DOHH2 (cell line): ENCODE data around the gene CDK17.

Experiments used
- H3F3A ChIP-seq: fragments of 200-600 bp; sonication (generic), shearing (Covaris generic); 2 replicates; pipeline ENCODE4 v1.6.0; 2016; ENCODE audit warnings: antibody characterized with exemption, mild to moderate bottlenecking; ENCODE audit not compliant: control insufficient read depth, insufficient read depth
- H3K27ac ChIP-seq: fragments of 200-600 bp; sonication (generic); 2 replicates; pipeline ENCODE4 v1.5.1; 2014; ENCODE audit warnings: low read depth, mild to moderate bottlenecking, low read length, moderate library complexity
- H3K27me3 ChIP-seq: fragments of 200-600 bp; sonication (generic); 2 replicates; pipeline ENCODE4 v1.6.1; 2014; ENCODE audit warnings: mild to moderate bottlenecking, low read length, mixed read lengths; ENCODE audit not compliant: control insufficient read depth
- H3K36me3 ChIP-seq: fragments of 200-600 bp; sonication (generic); 2 replicates; pipeline ENCODE4 v1.6.1; 2014; ENCODE audit warnings: mild to moderate bottlenecking, low read length, moderate library complexity, mixed read lengths; ENCODE audit not compliant: control insufficient read depth
- H3K4me1 ChIP-seq: fragments of 200-600 bp; sonication (generic); 2 replicates; pipeline ENCODE4 v1.6.1; 2014; ENCODE audit warnings: mild to moderate bottlenecking, low read length, mixed read lengths; ENCODE audit not compliant: control insufficient read depth
- H3K4me2 ChIP-seq: fragments of 200-600 bp; sonication (generic); 2 replicates; pipeline ENCODE4 v1.6.0; 2014; ENCODE audit warnings: mild to moderate bottlenecking, low read length, moderate library complexity
- H3K4me3 ChIP-seq: fragments of 200-600 bp; sonication (generic); 2 replicates; pipeline ENCODE4 v1.5.1; 2014; ENCODE audit warnings: mild to moderate bottlenecking, low read length, mixed read lengths
- H3K79me2 ChIP-seq: fragments of 200-600 bp; sonication (generic); 2 replicates; pipeline ENCODE4 v1.6.1; 2014; ENCODE audit warnings: mild to moderate bottlenecking, low read length, mixed read lengths; ENCODE audit not compliant: control insufficient read depth
- H3K9me2 ChIP-seq: fragments of 200-600 bp; sonication (generic); replicated peaks from 2 replicates; pipeline ENCODE4 v1.6.1; 2014; ENCODE audit warnings: mild to moderate bottlenecking, low read length, mixed read lengths; ENCODE audit not compliant: control insufficient read depth
- H3K9me3 ChIP-seq: fragments of 200-600 bp; sonication (generic); 2 replicates; pipeline ENCODE4 v1.6.1; 2014; ENCODE audit warnings: antibody characterized with exemption, low read length, mixed read lengths; ENCODE audit not compliant: control insufficient read depth, insufficient read depth
- H4K20me1 ChIP-seq: fragments of 200-600 bp; sonication (generic); 2 replicates; pipeline ENCODE4 v1.6.0; 2014; ENCODE audit warnings: low read depth, mild to moderate bottlenecking, antibody characterized with exemption, low read length, moderate library complexity; ENCODE audit not compliant: control insufficient read depth, insufficient read depth
- CTCF ChIP-seq: fragments of 200-600 bp; sonication (generic); IDR thresholded peaks from one replicate; pipeline ENCODE4 v1.5.1; 2014; ENCODE audit warnings: antibody characterized with exemption, mild to moderate bottlenecking, low read depth, low read length; ENCODE audit not compliant: poor library complexity, severe bottlenecking
- EZH2phosphoT487 ChIP-seq: fragments of 200-600 bp; sonication (generic); IDR thresholded peaks from 2 replicates; pipeline ENCODE4 v1.6.1; 2017; ENCODE audit warnings: borderline replicate concordance, mild to moderate bottlenecking, antibody characterized with exemption, low read length, moderate library complexity, mixed read lengths

Gene CDK17

DNA sequence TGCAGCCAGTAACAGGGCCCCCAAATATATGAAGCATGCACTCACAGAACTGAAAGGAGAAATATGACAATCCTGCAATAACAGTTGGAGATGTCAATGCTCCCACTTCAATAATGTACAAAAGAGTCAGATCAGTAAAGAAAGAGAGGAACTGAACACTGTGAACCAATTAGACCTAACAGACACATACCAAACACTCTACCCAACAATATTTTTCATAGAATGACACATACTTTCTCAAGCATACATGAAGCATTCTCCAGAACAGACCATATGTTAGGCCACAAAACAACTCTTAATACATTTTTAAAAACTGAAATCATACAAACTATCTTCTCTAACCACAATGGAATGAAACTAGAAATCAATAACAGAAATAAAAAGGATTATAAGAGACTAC is 125.9 kb downstream of the CDK17 start:
- Histone ChIP-seq H3K36me3 (peaks cover 57% of the 10 kb centered on the region), H3K9me2 (no peaks in the 10 kb centered on the region), H3F3A (no peaks in the 10 kb centered on the region), H3K4me1 (no peaks in the 10 kb centered on the region), H3K4me3 (no peak overlapping the region), H4K20me1 (no peaks in the 10 kb centered on the region), H3K9me3 (no peaks in the 10 kb centered on the region), H3K79me2 (no peaks in the 10 kb centered on the region), H3K27ac (no peak overlapping the region), H3K4me2 (no peak overlapping the region), H3K27me3 (no peaks in the 10 kb centered on the region)
- TF ChIP-seq CTCF: no peak
- no peak for TF ChIP-seq EZH2phosphoT487

GRCh38 chr12:96271469-96272199 is 128.6 kb downstream of the CDK17 start:
- no peaks in the 10 kb centered on the region for H4K20me1 ChIP-seq
- H3K9me3 ChIP-seq: no peaks in the 10 kb centered on the region
- no peaks in the 10 kb centered on the region for H3K4me1 ChIP-seq
- TF ChIP-seq CTCF: no peak
- TF ChIP-seq EZH2phosphoT487: no peak
- H3K27ac ChIP-seq: no peak overlapping the region
- H3K27me3 ChIP-seq: no peaks in the 10 kb centered on the region
- peaks cover 57% of the 10 kb centered on the region for H3K36me3 ChIP-seq
- no peak overlapping the region for H3K4me2 ChIP-seq
- H3K9me2 ChIP-seq: no peaks in the 10 kb centered on the region
- no peaks in the 10 kb centered on the region for H3K79me2 ChIP-seq
- H3F3A ChIP-seq: no peaks in the 10 kb centered on the region
- no peak overlapping the region for H3K4me3 ChIP-seq

- TF ChIP-seq EZH2phosphoT487: no peak
- no peak for TF ChIP-seq CTCF
- Histone ChIP-seq H3K79me2 (no peaks in the 10 kb centered on the region), H3K4me2 (no peak overlapping the region), H3K9me2 (no peaks in the 10 kb centered on the region), H3K36me3 (peaks cover 52% of the 10 kb centered on the region), H3K9me3 (no peaks in the 10 kb centered on the region), H3K27me3 (no peaks in the 10 kb centered on the region), H3K4me1 (no peaks in the 10 kb centered on the region), H3F3A (no peaks in the 10 kb centered on the region), H4K20me1 (no peaks in the 10 kb centered on the region), H3K4me3 (no peak overlapping the region), H3K27ac (no peak overlapping the region)
These were observed 134.0 kb downstream of the CDK17 start for GRCh38 chr12:96266238-96266637.
